DND-41 (cell line): ENCODE results near the gene FAM53A.

Source experiments
- CTCF ChIP-seq: IDR thresholded peaks from 2 replicates; pipeline ENCODE4 v1.5.1; 2012; ENCODE audit warnings: borderline replicate concordance, low read length, moderate library complexity, mild to moderate bottlenecking; ENCODE audit not compliant: poor library complexity, severe bottlenecking; ENCODE audit errors: extremely low read depth
- EZH2 ChIP-seq: IDR thresholded peaks from 3 replicates; pipeline ENCODE4 v1.6.1; 2012; ENCODE audit warnings: borderline replicate concordance, low read depth, mild to moderate bottlenecking, moderate library complexity, low read length, inconsistent platforms; ENCODE audit not compliant: severe bottlenecking

GRCh38 chr4:1721666-1722550 is 37.8 kb upstream of the FAM53A start:
- TF ChIP-seq CTCF, result no peak
- TF ChIP-seq EZH2, result no peak
